ENCODE results near the gene CD80. TPM values are rescaled to one million over a fixed set of nuclear protein-coding genes. Genes with fewer than 3 reads are reported as not detected.

Gene CD80
- total RNA-seq, 1 experiment from 2014 or later, result not detected

GRCh38 chr3:119550192-119550910 lies 9.1 kb downstream of the CD80 start:
- Histone ChIP-seq H3K36me3 (ENCODE audit: control insufficient read depth, insufficient read depth, low read length) (no peaks in the 10 kb centered on the region), H3K4me1 (no peaks in the 10 kb centered on the region), H3K4me3 (ENCODE audit: low read depth, low read length) (no peak overlapping the region), H3K27me3 (replicated peaks; ENCODE audit: control insufficient read depth, insufficient read depth, low read length) (no peaks in the 10 kb centered on the region), H3K9me3 (no peaks in the 10 kb centered on the region)
- H3K27ac Mint-ChIP-seq (ENCODE audit: unreplicated experiment), result no peak overlapping the region
- no peaks in the 10 kb centered on the region for H3K9me3 Mint-ChIP-seq (ENCODE audit: unreplicated experiment)
- POLR2A ChIA-PET, result no interaction called here
- peaks cover under 1% of the 10 kb centered on the region for H3K27me3 Mint-ChIP-seq (ENCODE audit: insufficient read depth, unreplicated experiment)
- no TSS peak for BruUV-seq (replicated peaks)
- H3K4me3 Mint-ChIP-seq (ENCODE audit: unreplicated experiment), result no peak overlapping the region
- no peaks in the 10 kb centered on the region for H3K36me3 Mint-ChIP-seq (ENCODE audit: insufficient read depth, unreplicated experiment)
- no peaks in the 10 kb centered on the region for H3K4me1 Mint-ChIP-seq (ENCODE audit: low read depth, unreplicated experiment)
- DNase-seq, result no peak
- TF ChIP-seq, protein P1, sequence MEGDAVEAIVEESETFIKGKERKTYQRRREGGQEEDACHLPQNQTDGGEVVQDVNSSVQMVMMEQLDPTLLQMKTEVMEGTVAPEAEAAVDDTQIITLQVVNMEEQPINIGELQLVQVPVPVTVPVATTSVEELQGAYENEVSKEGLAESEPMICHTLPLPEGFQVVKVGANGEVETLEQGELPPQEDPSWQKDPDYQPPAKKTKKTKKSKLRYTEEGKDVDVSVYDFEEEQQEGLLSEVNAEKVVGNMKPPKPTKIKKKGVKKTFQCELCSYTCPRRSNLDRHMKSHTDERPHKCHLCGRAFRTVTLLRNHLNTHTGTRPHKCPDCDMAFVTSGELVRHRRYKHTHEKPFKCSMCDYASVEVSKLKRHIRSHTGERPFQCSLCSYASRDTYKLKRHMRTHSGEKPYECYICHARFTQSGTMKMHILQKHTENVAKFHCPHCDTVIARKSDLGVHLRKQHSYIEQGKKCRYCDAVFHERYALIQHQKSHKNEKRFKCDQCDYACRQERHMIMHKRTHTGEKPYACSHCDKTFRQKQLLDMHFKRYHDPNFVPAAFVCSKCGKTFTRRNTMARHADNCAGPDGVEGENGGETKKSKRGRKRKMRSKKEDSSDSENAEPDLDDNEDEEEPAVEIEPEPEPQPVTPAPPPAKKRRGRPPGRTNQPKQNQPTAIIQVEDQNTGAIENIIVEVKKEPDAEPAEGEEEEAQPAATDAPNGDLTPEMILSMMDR (IDR thresholded peaks at IDR 0.05; ENCODE audit: insufficient read depth in 1 of 2, low read depth in 1 of 2, low read length in 1 of 2, severe bottlenecking in 1 of 2, unreplicated experiment in 1 of 2), result no peak
- intact Hi-C loops (cut with micrococcal nuclease; ENCODE audit: unreplicated experiment), result no loop called here
- CTCF ChIA-PET, result no interaction called here

DNA sequence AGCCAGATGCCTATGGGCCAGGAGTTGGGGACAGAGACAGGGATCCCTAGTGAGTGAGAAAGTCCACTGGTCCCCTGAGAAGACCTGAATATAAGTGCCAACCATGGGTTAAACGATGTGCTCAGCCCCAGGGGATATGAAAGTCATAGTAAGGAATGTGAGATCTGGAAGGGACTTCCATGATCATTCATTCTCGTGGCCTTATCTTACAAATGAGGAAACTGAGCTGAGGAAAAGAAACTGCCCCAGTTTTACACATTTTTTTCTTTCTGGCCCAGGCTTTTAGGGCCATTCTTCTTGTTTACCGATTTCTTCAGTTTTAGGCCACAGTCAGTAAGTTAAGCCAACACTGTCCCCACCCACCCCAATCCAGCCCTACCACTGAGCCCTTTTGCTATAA lies 11.1 kb downstream of the CD80 start:
- H3K4me1 Mint-ChIP-seq (ENCODE audit: low read depth, unreplicated experiment), result no peaks in the 10 kb centered on the region
- H3K27me3 ChIP-seq (replicated peaks; ENCODE audit: control insufficient read depth, insufficient read depth, low read length), result no peaks in the 10 kb centered on the region
- H3K4me1 ChIP-seq, result no peaks in the 10 kb centered on the region
- no peak overlapping the region for H3K4me3 Mint-ChIP-seq (ENCODE audit: unreplicated experiment)
- H3K4me3 ChIP-seq (ENCODE audit: low read depth, low read length), result no peak overlapping the region
- no peaks in the 10 kb centered on the region for H3K36me3 ChIP-seq (ENCODE audit: control insufficient read depth, insufficient read depth, low read length)
- no peaks in the 10 kb centered on the region for H3K9me3 Mint-ChIP-seq (ENCODE audit: unreplicated experiment)
- H3K27me3 Mint-ChIP-seq (ENCODE audit: insufficient read depth, unreplicated experiment), result no peaks in the 10 kb centered on the region
- intact Hi-C loops (cut with micrococcal nuclease; ENCODE audit: unreplicated experiment), result no loop called here
- BruUV-seq (replicated peaks), result no TSS peak
- H3K27ac Mint-ChIP-seq (ENCODE audit: unreplicated experiment), result no peak overlapping the region
- no peaks in the 10 kb centered on the region for H3K36me3 Mint-ChIP-seq (ENCODE audit: insufficient read depth, unreplicated experiment)
- no peaks in the 10 kb centered on the region for H3K9me3 ChIP-seq
- POLR2A ChIA-PET, result no interaction called here
- no peak for DNase-seq
- CTCF ChIA-PET, result no interaction called here
- TF ChIP-seq, protein P1 (IDR thresholded peaks at IDR 0.05; ENCODE audit: insufficient read depth in 1 of 2, low read depth in 1 of 2, low read length in 1 of 2, severe bottlenecking in 1 of 2, unreplicated experiment in 1 of 2), result no peak

- intact Hi-C loops (cut with micrococcal nuclease; ENCODE audit: unreplicated experiment), result no loop called here
- POLR2A ChIA-PET, result no interaction called here
- CTCF ChIA-PET, result no interaction called here
- H3K27me3 ChIP-seq (replicated peaks; ENCODE audit: control insufficient read depth, insufficient read depth, low read length), result no peaks in the 10 kb centered on the region
- no peaks in the 10 kb centered on the region for H3K9me3 ChIP-seq
- no peaks in the 10 kb centered on the region for H3K27me3 Mint-ChIP-seq (ENCODE audit: insufficient read depth, unreplicated experiment)
- no peaks in the 10 kb centered on the region for H3K36me3 Mint-ChIP-seq (ENCODE audit: insufficient read depth, unreplicated experiment)
- no peaks in the 10 kb centered on the region for H3K36me3 ChIP-seq (ENCODE audit: control insufficient read depth, insufficient read depth, low read length)
- H3K4me1 ChIP-seq, result no peaks in the 10 kb centered on the region
- no peak overlapping the region for H3K4me3 Mint-ChIP-seq (ENCODE audit: unreplicated experiment)
- H3K4me3 ChIP-seq (ENCODE audit: low read depth, low read length), result no peak overlapping the region
- H3K27ac Mint-ChIP-seq (ENCODE audit: unreplicated experiment), result no peak overlapping the region
- BruUV-seq (replicated peaks), result no TSS peak
- no peaks in the 10 kb centered on the region for H3K9me3 Mint-ChIP-seq (ENCODE audit: unreplicated experiment)
- no peak for DNase-seq
- H3K4me1 Mint-ChIP-seq (ENCODE audit: low read depth, unreplicated experiment), result no peaks in the 10 kb centered on the region
- TF ChIP-seq, protein P1 (IDR thresholded peaks at IDR 0.05; ENCODE audit: insufficient read depth in 1 of 2, low read depth in 1 of 2, low read length in 1 of 2, severe bottlenecking in 1 of 2, unreplicated experiment in 1 of 2), result no peak
Measured at GRCh38 chr3:119547227-119547626, 12.2 kb downstream of the CD80 start.

Data from Caco-2 (cell line).